ENCODE measurements around the gene UGT1A3. TPM values are rescaled to one million over a fixed set of nuclear protein-coding genes. Genes with fewer than 3 reads are reported as not detected.
"Not testable (repeated sequence)": the region's sequence is repeated elsewhere in the genome, so short reads cannot be mapped to it uniquely, and the experiment has no call there.

Gene UGT1A3
- total RNA-seq = not detected
- long read RNA-seq, donor 1 = 0 reads
- long read RNA-seq, donor 2 = 0 reads

GRCh38 chr2:233728723-233729301, at the start of gene UGT1A3:
TSS of gene UGT1A3 (plus strand) at chr2:233729042. CDS start at chr2:233729127, 85 bp downstream.
- intact Hi-C loops (cut with DNase I) = no loop called here
- no peak for DNase-seq (ENCODE audit: low spot score)

- intact Hi-C loops (cut with DNase I) = no loop called here
- DNase-seq (ENCODE audit: low spot score) = no peak
Measured at GRCh38 chr2:233679196-233679595, 49.6 kb upstream of the UGT1A3 start.

DNA sequence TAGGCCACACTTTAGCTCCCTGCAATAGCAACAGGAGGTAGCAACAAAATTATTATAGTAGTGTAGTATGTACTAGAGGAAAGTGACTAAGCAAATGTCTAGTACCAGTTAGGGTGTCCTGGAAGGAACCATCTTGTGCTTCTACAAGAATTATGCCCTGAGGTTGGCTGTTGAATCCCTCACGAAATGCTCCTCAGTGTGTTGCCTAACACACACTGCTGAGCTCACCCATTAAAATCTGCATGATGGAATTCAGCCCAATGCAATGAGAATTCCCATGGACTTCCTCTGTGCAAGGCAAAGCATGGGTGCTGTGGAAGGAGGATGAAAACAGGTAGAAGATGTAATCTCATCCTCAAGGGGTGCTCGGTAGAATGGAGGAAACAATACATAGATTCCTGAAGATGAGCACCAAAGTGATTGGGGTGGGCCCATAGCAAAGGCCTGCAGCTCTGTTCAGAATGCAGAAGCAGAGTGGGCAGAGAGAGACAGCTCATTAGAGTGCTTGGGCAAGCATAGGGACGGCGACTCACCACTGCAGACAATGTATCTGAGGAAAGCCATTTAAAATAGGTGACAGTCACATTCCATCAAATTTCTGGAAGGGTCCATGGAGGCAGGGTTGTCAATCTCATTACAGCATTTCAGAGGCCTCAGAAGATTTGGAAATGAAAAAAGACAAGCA, 48.3 kb upstream of the UGT1A3 start:
- intact Hi-C loops (cut with DNase I) = no loop called here

DNA sequence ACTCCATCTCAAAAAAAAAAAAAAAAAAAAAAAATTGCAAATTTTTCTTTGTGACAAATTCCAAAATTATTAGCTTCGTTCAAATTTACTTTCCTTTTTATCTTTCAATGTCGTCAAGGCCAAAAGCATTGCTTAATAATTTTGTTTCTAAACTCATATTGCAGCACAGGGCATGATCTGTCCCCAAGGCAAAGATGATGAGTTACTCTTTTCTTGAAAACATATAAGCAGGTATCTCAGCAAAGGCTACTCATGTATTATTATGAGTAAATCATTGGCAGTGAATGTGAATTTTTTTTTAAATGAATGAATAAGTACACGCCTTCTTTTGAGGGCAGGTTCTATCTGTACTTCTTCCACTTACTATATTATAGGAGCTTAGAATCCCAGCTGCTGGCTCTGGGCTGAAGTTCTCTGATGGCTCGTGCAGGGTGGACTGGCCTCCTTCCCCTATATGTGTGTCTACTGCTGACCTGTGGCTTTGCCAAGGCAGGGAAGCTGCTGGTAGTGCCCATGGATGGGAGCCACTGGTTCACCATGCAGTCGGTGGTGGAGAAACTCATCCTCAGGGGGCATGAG, 47.2 kb upstream of the UGT1A3 start, which contains the start of gene UGT1A7:
Gene UGT1A7, plus strand, starts transcription at position 381 of the 579 bp plus-strand sequence. Its CDS starts 37 bp downstream, at position 418.
- intact Hi-C loops (cut with DNase I) = no loop called here
- DNase-seq (ENCODE audit: low spot score) = no peak

More for the DNA sequence above, 48.3 kb upstream of the UGT1A3 start:
- no peak for DNase-seq (ENCODE audit: low spot score)

DNA sequence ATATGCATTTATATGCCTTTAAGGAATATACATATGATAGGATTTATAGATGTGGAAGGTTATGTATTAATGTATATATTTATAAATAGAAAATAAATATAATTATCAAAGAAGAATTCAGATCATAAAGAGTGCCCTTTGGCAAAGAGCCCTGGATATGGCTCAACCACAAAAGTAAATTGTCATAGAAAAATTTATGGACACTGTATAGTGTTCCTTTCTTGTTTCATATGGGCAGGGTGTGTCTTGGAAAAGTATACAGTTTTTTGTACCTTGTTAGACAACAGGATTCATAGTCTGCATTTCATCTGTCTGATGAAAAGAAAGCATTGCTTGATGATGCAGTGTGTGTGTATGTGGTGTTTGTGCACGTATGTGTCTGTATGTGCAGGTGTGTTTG, 44.2 kb upstream of the UGT1A3 start:
- intact Hi-C loops (cut with DNase I) = no loop called here
- no peak for DNase-seq (ENCODE audit: low spot score)

- intact Hi-C loops (cut with DNase I) = no loop called here
- no peak for DNase-seq (ENCODE audit: low spot score)
Measured at GRCh38 chr2:233686928-233687327, 41.9 kb upstream of the UGT1A3 start.

DNA sequence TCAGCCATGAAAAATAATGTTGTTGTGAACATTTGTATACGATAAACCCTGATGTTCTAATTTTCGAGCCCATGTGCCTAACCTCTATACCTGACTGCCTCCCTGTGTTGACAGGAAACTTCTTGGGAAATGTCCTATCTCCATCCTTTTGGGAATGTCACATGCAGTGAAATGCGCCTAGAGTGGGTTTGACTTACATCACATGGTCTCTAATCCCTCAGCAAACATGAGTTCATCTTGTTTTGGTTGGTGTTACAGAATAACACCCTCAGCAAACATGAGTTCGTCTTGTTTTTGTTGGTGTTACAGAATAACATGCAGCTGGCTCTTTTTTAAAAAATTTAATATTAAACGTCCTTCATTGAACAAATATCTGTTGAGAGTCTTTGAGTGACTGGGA, 40.5 kb upstream of the UGT1A3 start:
- intact Hi-C loops (cut with DNase I) = no loop called here
- no peak for DNase-seq (ENCODE audit: low spot score)

- intact Hi-C loops (cut with DNase I) = no loop called here
- no peak for DNase-seq (ENCODE audit: low spot score)
Measured at GRCh38 chr2:233689031-233689430, 39.8 kb upstream of the UGT1A3 start.

- DNase-seq (ENCODE audit: low spot score) = no peak
- intact Hi-C loops (cut with DNase I) = no loop called here
Measured at GRCh38 chr2:233689501-233689900, 39.3 kb upstream of the UGT1A3 start.

- DNase-seq (ENCODE audit: low spot score) = no peak
- intact Hi-C loops (cut with DNase I) = no loop called here
Measured at GRCh38 chr2:233690444-233690843, 38.4 kb upstream of the UGT1A3 start.

GRCh38 chr2:233691443-233692433, 37.1 kb upstream of the UGT1A3 start:
- intact Hi-C loops (cut with DNase I) = no loop called here
- DNase-seq (ENCODE audit: low spot score) = no peak

DNA sequence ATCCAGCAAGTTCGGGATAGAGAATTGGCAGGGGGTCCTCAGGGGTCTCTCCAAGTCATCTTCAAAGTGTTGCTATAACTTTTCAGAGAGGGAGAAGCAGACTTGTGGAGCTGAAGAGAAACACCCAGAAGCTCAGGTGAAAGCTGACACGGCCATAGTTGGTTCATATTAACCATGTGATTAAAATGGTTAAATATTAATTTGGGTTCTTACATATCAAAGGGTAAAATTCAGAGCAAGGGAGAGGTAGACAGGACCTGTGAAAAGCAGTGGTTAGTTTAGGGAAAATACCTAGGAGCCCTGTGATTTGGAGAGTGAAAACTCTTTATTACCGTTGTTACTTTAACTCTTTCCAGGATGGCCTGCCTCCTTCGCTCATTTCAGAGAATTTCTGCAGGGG, 36.2 kb upstream of the UGT1A3 start, which contains the start of gene UGT1A6:
Gene UGT1A6, plus strand, starts transcription at position 243 of the 400 bp plus-strand sequence. Its CDS starts 115 bp downstream, at position 358.
- DNase-seq (ENCODE audit: low spot score) = no peak

GRCh38 chr2:233693963-233694362, 34.9 kb upstream of the UGT1A3 start:
- intact Hi-C loops (cut with DNase I) = no loop called here
- DNase-seq (ENCODE audit: low spot score) = no peak

More for the DNA sequence above, 36.2 kb upstream of the UGT1A3 start, which contains the start of gene UGT1A6:
- intact Hi-C loops (cut with DNase I) = no loop called here

- DNase-seq (ENCODE audit: low spot score) = no peak
- intact Hi-C loops (cut with DNase I) = no loop called here
Measured at GRCh38 chr2:233698740-233699139, 30.1 kb upstream of the UGT1A3 start.

DNA sequence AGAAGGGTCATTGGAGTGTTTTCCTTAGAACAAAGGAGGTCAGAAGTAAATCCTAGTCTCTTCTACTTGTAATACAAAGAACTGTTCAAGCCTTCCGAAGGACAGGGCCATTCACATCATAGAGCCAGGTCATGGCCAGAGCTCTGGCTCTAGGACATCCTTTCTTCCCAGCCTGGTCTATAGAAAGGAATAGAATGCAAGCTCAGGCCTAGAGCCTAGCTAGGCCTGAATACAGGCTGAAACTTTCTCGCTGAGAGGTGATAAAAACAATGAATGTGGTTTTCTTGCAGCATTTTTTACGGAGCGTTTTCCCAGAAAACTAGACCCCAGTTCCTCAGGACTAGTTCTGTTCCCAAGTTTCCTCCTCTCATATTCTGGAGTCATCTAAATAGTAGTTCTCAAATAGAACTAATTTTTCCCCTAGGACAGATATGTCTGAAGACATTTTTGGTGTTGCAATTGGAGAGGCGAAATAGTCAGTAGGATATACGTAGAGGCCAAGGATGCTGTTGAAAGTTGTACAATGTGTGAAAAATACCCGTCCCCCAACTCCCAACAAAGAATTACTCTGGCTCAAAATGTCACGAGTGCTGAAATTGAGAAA, 29.3 kb upstream of the UGT1A3 start:
- no peak for DNase-seq (ENCODE audit: low spot score)
- intact Hi-C loops (cut with DNase I) = no loop called here

- DNase-seq (ENCODE audit: low spot score) = no peak
- intact Hi-C loops (cut with DNase I) = no loop called here
Measured at GRCh38 chr2:233700028-233700635, 28.7 kb upstream of the UGT1A3 start.

DNA sequence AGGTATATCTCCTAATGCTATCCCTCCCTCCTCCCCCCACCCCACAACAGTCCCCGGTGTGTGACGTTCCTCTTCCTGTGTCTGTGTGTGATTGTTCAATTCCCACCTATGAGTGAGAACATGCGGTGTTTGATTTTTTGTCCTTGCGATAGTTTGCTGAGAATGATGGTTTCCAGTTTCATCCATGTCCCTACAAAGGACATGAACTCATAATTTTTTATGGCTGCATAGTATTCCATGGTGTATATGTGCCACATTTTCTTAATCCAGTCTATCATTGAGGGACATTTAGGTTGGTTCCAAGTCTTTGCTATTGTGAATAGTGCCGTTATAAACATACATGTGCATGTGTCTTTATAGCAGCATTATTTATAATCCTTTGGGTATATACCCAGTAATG, 28.0 kb upstream of the UGT1A3 start:
- intact Hi-C loops (cut with DNase I) = not testable (repeated sequence)

DNA sequence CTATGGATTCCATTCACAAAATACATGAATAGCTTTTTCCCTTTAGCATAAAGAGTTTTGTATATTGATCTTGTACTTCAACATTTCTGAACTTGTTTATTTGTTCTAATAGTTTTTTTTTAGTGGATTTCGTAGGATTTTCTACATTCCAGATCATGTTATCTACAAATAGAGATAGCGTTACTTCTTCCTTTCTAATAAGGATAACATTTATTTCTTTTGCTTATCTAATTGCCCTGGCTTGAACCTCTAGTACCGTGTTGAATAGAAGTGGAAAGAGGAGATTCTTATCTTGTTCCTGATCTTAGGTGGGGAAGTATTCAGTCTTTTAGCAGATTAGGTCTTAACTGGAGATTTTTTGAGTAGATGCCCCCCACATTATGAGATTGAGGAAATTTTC, 26.6 kb upstream of the UGT1A3 start:
- no peak for DNase-seq (ENCODE audit: low spot score)
- intact Hi-C loops (cut with DNase I) = no loop called here

More for the DNA sequence above, 28.0 kb upstream of the UGT1A3 start:
- not testable (repeated sequence) for DNase-seq (ENCODE audit: low spot score)
